Measurements from ENCODE around the gene LY86. TPM values are rescaled to one million over a fixed set of nuclear protein-coding genes. Genes with fewer than 3 reads are reported as not detected.

The LY86 gene
- total and polyA plus RNA-seq, 9 of the 15 experiments (the other 6 are each of a cell fraction or from before 2014, with no cell fraction given), result 0.08 to 0.20 TPM; not detected in 7

DNA sequence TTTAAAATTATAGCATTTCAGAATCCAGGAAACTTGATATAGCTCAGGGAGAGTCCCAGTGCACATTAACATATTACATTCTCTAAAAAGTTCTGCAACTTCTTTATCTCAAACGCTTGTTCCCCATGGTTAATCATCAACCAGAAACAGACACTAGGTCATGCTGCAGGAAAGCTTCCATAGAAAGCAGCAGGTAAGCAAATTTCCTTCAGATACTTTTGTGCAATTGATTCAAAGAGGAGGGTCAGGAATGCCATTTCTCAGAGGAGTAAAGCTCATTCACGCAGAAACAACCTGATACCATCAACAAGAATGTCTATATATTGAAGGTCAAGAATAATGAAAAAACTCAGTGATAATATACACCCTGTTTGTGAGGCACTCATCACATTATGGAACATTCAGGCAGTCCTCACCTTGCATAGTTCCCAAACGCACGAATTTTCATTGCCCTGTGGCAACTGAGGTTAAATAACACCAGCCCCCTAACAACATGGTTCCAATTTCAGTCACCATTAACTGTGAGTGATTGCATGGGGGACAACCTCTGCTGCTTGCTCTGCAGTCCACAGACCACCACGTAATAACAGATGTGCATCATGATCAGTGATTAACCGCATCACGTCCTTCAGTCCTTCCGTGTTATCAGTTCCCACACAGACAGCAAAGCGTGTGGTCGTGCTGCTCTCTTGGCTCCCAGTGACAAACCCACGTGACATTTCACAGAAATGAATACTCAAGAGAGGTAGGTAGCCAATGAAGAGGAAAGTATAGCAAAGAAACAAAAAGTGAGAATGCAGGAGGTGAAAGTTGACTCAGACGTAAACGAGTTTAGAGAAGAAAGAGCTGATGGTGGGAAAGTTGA lies 95.7 kb downstream of the LY86 start (continued):
- TF ChIP-seq, protein P1, sequence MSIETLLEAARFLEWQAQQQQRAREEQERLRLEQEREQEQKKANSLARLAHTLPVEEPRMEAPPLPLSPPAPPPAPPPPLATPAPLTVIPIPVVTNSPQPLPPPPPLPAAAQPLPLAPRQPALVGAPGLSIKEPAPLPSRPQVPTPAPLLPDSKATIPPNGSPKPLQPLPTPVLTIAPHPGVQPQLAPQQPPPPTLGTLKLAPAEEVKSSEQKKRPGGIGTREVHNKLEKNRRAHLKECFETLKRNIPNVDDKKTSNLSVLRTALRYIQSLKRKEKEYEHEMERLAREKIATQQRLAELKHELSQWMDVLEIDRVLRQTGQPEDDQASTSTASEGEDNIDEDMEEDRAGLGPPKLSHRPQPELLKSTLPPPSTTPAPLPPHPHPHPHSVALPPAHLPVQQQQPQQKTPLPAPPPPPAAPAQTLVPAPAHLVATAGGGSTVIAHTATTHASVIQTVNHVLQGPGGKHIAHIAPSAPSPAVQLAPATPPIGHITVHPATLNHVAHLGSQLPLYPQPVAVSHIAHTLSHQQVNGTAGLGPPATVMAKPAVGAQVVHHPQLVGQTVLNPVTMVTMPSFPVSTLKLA (conservative IDR thresholded peaks at IDR 0.05), result peak; percentile 79 to 87
- TF ChIP-seq GATA2 (CRISPR knock-in tag; IDR thresholded peaks at IDR 0.05), result peak; percentile 92
- no peak for TF ChIP-seq NFE2L1 (tag; IDR thresholded peaks at IDR 0.05; ENCODE audit: borderline replicate concordance, low read depth)
- 0 out of 2 replicates have a peak, but pooled peaks have one; percentile 33 for TF ChIP-seq MIER1 (IDR thresholded peaks at IDR 0.05; ENCODE audit: low read depth)
- TF ChIP-seq ARHGAP35 (IDR thresholded peaks at IDR 0.05; ENCODE audit: partially characterized antibody), result no peak
- TF ChIP-seq CBFB (CRISPR knock-in tag; IDR thresholded peaks at IDR 0.05), result peak; percentile 96
- no peak for TF ChIP-seq MXI1 (IDR thresholded peaks at IDR 0.05; ENCODE audit: low read depth, low read length)
- TF ChIP-seq, protein P2, sequence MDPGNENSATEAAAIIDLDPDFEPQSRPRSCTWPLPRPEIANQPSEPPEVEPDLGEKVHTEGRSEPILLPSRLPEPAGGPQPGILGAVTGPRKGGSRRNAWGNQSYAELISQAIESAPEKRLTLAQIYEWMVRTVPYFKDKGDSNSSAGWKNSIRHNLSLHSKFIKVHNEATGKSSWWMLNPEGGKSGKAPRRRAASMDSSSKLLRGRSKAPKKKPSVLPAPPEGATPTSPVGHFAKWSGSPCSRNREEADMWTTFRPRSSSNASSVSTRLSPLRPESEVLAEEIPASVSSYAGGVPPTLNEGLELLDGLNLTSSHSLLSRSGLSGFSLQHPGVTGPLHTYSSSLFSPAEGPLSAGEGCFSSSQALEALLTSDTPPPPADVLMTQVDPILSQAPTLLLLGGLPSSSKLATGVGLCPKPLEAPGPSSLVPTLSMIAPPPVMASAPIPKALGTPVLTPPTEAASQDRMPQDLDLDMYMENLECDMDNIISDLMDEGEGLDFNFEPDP (CRISPR knock-in tag; IDR thresholded peaks at IDR 0.05), result no peak
- no peak for TF ChIP-seq GTF2A2 (tag; IDR thresholded peaks at IDR 0.05)
- no peak; the same call in 1 of the 2 replicates for TF ChIP-seq HNRNPUL1 (IDR thresholded peaks at IDR 0.05; ENCODE audit: low read length)
- TF ChIP-seq, protein P3, sequence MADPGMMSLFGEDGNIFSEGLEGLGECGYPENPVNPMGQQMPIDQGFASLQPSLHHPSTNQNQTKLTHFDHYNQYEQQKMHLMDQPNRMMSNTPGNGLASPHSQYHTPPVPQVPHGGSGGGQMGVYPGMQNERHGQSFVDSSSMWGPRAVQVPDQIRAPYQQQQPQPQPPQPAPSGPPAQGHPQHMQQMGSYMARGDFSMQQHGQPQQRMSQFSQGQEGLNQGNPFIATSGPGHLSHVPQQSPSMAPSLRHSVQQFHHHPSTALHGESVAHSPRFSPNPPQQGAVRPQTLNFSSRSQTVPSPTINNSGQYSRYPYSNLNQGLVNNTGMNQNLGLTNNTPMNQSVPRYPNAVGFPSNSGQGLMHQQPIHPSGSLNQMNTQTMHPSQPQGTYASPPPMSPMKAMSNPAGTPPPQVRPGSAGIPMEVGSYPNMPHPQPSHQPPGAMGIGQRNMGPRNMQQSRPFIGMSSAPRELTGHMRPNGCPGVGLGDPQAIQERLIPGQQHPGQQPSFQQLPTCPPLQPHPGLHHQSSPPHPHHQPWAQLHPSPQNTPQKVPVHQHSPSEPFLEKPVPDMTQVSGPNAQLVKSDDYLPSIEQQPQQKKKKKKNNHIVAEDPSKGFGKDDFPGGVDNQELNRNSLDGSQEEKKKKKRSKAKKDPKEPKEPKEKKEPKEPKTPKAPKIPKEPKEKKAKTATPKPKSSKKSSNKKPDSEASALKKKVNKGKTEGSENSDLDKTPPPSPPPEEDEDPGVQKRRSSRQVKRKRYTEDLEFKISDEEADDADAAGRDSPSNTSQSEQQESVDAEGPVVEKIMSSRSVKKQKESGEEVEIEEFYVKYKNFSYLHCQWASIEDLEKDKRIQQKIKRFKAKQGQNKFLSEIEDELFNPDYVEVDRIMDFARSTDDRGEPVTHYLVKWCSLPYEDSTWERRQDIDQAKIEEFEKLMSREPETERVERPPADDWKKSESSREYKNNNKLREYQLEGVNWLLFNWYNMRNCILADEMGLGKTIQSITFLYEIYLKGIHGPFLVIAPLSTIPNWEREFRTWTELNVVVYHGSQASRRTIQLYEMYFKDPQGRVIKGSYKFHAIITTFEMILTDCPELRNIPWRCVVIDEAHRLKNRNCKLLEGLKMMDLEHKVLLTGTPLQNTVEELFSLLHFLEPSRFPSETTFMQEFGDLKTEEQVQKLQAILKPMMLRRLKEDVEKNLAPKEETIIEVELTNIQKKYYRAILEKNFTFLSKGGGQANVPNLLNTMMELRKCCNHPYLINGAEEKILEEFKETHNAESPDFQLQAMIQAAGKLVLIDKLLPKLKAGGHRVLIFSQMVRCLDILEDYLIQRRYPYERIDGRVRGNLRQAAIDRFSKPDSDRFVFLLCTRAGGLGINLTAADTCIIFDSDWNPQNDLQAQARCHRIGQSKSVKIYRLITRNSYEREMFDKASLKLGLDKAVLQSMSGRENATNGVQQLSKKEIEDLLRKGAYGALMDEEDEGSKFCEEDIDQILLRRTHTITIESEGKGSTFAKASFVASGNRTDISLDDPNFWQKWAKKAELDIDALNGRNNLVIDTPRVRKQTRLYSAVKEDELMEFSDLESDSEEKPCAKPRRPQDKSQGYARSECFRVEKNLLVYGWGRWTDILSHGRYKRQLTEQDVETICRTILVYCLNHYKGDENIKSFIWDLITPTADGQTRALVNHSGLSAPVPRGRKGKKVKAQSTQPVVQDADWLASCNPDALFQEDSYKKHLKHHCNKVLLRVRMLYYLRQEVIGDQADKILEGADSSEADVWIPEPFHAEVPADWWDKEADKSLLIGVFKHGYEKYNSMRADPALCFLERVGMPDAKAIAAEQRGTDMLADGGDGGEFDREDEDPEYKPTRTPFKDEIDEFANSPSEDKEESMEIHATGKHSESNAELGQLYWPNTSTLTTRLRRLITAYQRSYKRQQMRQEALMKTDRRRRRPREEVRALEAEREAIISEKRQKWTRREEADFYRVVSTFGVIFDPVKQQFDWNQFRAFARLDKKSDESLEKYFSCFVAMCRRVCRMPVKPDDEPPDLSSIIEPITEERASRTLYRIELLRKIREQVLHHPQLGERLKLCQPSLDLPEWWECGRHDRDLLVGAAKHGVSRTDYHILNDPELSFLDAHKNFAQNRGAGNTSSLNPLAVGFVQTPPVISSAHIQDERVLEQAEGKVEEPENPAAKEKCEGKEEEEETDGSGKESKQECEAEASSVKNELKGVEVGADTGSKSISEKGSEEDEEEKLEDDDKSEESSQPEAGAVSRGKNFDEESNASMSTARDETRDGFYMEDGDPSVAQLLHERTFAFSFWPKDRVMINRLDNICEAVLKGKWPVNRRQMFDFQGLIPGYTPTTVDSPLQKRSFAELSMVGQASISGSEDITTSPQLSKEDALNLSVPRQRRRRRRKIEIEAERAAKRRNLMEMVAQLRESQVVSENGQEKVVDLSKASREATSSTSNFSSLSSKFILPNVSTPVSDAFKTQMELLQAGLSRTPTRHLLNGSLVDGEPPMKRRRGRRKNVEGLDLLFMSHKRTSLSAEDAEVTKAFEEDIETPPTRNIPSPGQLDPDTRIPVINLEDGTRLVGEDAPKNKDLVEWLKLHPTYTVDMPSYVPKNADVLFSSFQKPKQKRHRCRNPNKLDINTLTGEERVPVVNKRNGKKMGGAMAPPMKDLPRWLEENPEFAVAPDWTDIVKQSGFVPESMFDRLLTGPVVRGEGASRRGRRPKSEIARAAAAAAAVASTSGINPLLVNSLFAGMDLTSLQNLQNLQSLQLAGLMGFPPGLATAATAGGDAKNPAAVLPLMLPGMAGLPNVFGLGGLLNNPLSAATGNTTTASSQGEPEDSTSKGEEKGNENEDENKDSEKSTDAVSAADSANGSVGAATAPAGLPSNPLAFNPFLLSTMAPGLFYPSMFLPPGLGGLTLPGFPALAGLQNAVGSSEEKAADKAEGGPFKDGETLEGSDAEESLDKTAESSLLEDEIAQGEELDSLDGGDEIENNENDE (IDR thresholded peaks at IDR 0.05; ENCODE audit: low read depth, low read length), result no peak
- TF ChIP-seq CXXC5 (CRISPR knock-in tag; IDR thresholded peaks at IDR 0.05), result peak; percentile 98
- TF ChIP-seq RNF2 (IDR thresholded peaks at IDR 0.05), result peak; percentile 28; the same call in 1 of the 2 replicates
